ENCODE data around the gene C1orf210. TPM values are rescaled to one million over a fixed set of nuclear protein-coding genes. Genes with fewer than 3 reads are reported as not detected.

Gene C1orf210
- total RNA-seq, 1 donor from 2014 or later: 2.2 TPM

DNA sequence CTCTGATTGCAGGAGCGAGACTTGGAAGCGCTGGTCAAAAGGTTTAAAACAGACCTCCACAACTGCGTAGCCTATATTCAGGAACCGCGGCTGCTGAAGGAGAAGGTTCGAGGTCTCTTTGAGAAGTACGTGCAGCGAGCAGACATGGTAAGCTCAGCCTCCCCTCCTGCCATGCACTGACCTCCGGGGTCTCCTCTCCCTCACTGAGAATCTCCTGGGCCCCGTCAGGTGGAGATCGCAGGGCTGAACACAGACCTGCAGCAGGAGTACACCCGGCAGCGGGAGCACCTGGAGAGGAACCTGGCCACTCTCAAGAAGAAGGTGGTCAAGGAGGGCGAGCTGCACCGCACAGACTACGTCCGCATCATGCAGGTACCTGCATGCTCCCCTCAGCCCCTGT, 51.1 kb downstream of the C1orf210 start:
- TF ChIP-seq, protein P1, sequence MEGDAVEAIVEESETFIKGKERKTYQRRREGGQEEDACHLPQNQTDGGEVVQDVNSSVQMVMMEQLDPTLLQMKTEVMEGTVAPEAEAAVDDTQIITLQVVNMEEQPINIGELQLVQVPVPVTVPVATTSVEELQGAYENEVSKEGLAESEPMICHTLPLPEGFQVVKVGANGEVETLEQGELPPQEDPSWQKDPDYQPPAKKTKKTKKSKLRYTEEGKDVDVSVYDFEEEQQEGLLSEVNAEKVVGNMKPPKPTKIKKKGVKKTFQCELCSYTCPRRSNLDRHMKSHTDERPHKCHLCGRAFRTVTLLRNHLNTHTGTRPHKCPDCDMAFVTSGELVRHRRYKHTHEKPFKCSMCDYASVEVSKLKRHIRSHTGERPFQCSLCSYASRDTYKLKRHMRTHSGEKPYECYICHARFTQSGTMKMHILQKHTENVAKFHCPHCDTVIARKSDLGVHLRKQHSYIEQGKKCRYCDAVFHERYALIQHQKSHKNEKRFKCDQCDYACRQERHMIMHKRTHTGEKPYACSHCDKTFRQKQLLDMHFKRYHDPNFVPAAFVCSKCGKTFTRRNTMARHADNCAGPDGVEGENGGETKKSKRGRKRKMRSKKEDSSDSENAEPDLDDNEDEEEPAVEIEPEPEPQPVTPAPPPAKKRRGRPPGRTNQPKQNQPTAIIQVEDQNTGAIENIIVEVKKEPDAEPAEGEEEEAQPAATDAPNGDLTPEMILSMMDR (IDR thresholded peaks at IDR 0.05): no peak
- TF ChIP-seq POLR2A (IDR thresholded peaks at IDR 0.05) (no peak), POLR2AphosphoS5 (IDR thresholded peaks at IDR 0.05; ENCODE audit: insufficient read depth in 1 of 2, low read depth in 1 of 2) (no peak)
- H3K9me3 ChIP-seq: no peaks in the 10 kb centered on the region
- H3K27me3 ChIP-seq: no peaks in the 10 kb centered on the region
- H3K4me3 ChIP-seq: no peak overlapping the region
- peak in 1 of 2 donors; percentile 79 for DNase-seq (ENCODE audit: extremely low spot score in 2 of 2)
- no peak overlapping the region for H3K27ac ChIP-seq
- intact Hi-C loops (cut with DNase I): no loop called here
- H3K4me1 ChIP-seq: peaks cover 9% of the 10 kb centered on the region
- H3K36me3 ChIP-seq: no peaks in the 10 kb centered on the region

DNA sequence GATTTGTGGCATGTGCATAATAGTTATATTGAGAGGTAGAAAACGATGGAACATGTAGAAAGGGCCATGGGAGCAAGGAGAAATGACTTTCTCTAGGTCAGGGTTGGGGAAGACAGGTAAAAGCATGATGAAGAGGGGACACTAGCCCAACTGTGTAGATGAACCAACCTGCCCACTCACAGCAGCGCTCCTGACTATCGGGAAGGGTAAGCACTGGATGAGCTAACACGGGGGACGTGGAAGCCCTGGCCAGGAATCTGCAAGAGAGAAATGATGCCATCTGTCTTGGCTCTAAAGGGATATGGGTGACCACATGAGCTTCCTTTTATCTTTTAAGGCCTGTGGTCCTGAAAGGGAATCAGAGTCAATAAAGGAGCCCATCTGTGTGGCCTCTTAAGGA, 51.8 kb downstream of the C1orf210 start:
- DNase-seq (ENCODE audit: extremely low spot score in 2 of 2): peak in 1 of 2 donors; percentile 62
- peaks cover 9% of the 10 kb centered on the region for H3K4me1 ChIP-seq
- no peak overlapping the region for H3K27ac ChIP-seq
- no peak overlapping the region for H3K4me3 ChIP-seq
- TF ChIP-seq POLR2A (IDR thresholded peaks at IDR 0.05): no peak
- no peak for TF ChIP-seq POLR2AphosphoS5 (IDR thresholded peaks at IDR 0.05; ENCODE audit: insufficient read depth in 1 of 2, low read depth in 1 of 2)
- TF ChIP-seq, protein P1 (IDR thresholded peaks at IDR 0.05): no peak
- no peaks in the 10 kb centered on the region for H3K36me3 ChIP-seq
- intact Hi-C loops (cut with DNase I): no loop called here
- H3K27me3 ChIP-seq: no peaks in the 10 kb centered on the region
- no peaks in the 10 kb centered on the region for H3K9me3 ChIP-seq

DNA sequence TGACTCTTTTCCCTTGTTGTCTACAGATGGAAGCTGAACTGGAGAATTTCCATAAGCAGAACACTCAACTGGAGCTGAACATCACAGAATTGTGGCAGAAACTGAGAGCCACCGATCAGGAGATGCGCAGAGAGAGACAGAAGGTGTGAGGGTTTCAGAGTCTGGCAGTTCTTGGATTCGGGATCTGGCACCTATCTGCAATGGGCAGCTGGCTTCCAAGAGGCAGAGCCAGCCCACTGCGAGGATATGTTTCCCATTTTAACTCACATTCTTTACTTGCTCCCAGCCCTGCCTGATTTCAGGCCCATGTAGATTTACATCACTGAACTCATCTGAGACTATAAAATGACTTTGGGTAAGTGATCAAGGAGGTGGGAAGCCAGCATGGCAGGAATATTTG, 52.9 kb downstream of the C1orf210 start:
- peaks cover 9% of the 10 kb centered on the region for H3K4me1 ChIP-seq
- no peaks in the 10 kb centered on the region for H3K36me3 ChIP-seq
- H3K27ac ChIP-seq: peak overlapping the region; percentile 54
- H3K9me3 ChIP-seq: no peaks in the 10 kb centered on the region
- intact Hi-C loops (cut with DNase I): no loop called here
- TF ChIP-seq POLR2AphosphoS5 (IDR thresholded peaks at IDR 0.05; ENCODE audit: insufficient read depth in 1 of 2, low read depth in 1 of 2) (no peak), POLR2A (IDR thresholded peaks at IDR 0.05) (no peak)
- TF ChIP-seq, protein P1 (IDR thresholded peaks at IDR 0.05): no peak
- no peaks in the 10 kb centered on the region for H3K27me3 ChIP-seq
- no peak for DNase-seq (ENCODE audit: extremely low spot score in 2 of 2)
- H3K4me3 ChIP-seq: no peak overlapping the region

DNA sequence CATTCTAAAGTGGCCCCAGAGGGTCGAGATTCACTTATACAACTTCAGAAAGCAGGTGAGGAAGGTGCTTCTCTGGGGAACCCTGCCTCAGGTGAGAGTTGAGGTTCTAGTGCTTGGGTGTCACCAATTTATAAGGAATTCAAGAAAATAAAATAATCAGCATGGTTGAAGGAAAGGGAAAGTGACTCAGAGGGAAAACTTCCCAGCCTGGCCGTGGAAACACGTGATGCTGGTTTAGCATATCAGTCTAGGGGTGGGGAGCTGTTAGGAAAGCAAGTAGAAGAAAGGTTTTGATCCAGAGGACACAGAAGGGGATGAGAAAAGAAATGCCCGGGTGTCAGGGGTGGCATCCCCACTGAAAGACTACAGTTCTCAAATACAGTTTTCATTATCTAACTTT, 53.3 kb downstream of the C1orf210 start:
- H3K9me3 ChIP-seq: no peaks in the 10 kb centered on the region
- DNase-seq (ENCODE audit: extremely low spot score in 2 of 2): no peak

More for the DNA sequence above, 53.3 kb downstream of the C1orf210 start:
- Histone ChIP-seq H3K27me3 (no peaks in the 10 kb centered on the region), H3K4me1 (peaks cover 9% of the 10 kb centered on the region), H3K36me3 (no peaks in the 10 kb centered on the region), H3K4me3 (no peak overlapping the region), H3K27ac (peak overlapping the region; percentile 54)
- intact Hi-C loops (cut with DNase I): no loop called here
- TF ChIP-seq POLR2AphosphoS5 (IDR thresholded peaks at IDR 0.05; ENCODE audit: insufficient read depth in 1 of 2, low read depth in 1 of 2) (no peak), POLR2A (IDR thresholded peaks at IDR 0.05) (no peak)
- TF ChIP-seq, protein P1 (IDR thresholded peaks at IDR 0.05): no peak

Other genes starting within 250 kb of the C1orf210 start
- 43.5 TPM for gene EBNA1BP2, start 113.3 kb downstream of the C1orf210 start, total RNA-seq
- gene CFAP57, start 113.3 kb downstream of the C1orf210 start, total RNA-seq: not detected
- gene TMEM125, start 15.6 kb downstream of the C1orf210 start, total RNA-seq: 1.2 TPM
- 36.1 TPM for gene TIE1, start 15.4 kb upstream of the C1orf210 start, total RNA-seq
- gene MPL, start 52.2 kb upstream of the C1orf210 start, total RNA-seq: not detected
- 11.0 TPM for gene CDC20, start 73.4 kb upstream of the C1orf210 start, total RNA-seq
- 62.1 TPM for gene ELOVL1, start 82.4 kb upstream of the C1orf210 start, total RNA-seq
- 33.6 TPM for gene MED8, start 104.2 kb upstream of the C1orf210 start, total RNA-seq
- gene SZT2, start 104.3 kb upstream of the C1orf210 start, total RNA-seq: 42.5 TPM
- 25.8 TPM for gene HYI, start 168.3 kb upstream of the C1orf210 start, total RNA-seq
- 139 TPM for gene PTPRF, start 245.3 kb upstream of the C1orf210 start, total RNA-seq